Neural crest cell (in vitro differentiated cells): ENCODE results near the gene HOGA1. TPM values are rescaled to one million over a fixed set of nuclear protein-coding genes. Genes with fewer than 3 reads are reported as not detected.
"Not testable (repeated sequence)": the region's sequence is repeated elsewhere in the genome, so short reads cannot be mapped to it uniquely, and the experiment has no call there.

ENCODE experiments used
- DNase-seq: peaks from one replicate; pipeline ENCODE4 v3.0.0; 2021; ENCODE audit warnings: low read depth, mixed read lengths, low spot score
- H3K27ac Mint-ChIP-seq: one replicate; pipeline ENCODE4 v1.8.0; 2021; ENCODE audit warnings: mild to moderate bottlenecking, mixed read lengths; ENCODE audit not compliant: unreplicated experiment
- H3K27me3 Mint-ChIP-seq: 2 replicates; pipeline ENCODE4 v1.8.0; 2021; ENCODE audit warnings: low read depth, mild to moderate bottlenecking, mixed read lengths
- H3K36me3 Mint-ChIP-seq: 2 replicates; pipeline ENCODE4 v1.8.0; 2021; ENCODE audit warnings: low read depth, mild to moderate bottlenecking, mixed read lengths
- H3K4me1 Mint-ChIP-seq: 2 replicates; pipeline ENCODE4 v1.8.0; 2021; ENCODE audit warnings: mixed read lengths
- H3K4me3 Mint-ChIP-seq: one replicate; pipeline ENCODE4 v1.8.0; 2021; ENCODE audit warnings: mild to moderate bottlenecking, mixed read lengths
- H3K9me3 Mint-ChIP-seq: 2 replicates; pipeline ENCODE4 v1.8.0; 2021; ENCODE audit warnings: mixed read lengths
- total RNA-seq: library from RNA; stranded (reverse); gene quantifications from 2 replicates; pipeline ENCODE4 v1.2.1, GENCODE V29; 2021
- TF ChIP-seq, protein P1 (sequence below): fragments of 200-600 bp; sonication (generic); conservative IDR thresholded peaks from 2 replicates; pipeline ENCODE4 v1.5.0; 2021; ENCODE audit warnings: antibody characterized with exemption, mild to moderate bottlenecking

The HOGA1 gene
- total RNA-seq, 1 donor from 2014 or later: 0.23 TPM

DNA sequence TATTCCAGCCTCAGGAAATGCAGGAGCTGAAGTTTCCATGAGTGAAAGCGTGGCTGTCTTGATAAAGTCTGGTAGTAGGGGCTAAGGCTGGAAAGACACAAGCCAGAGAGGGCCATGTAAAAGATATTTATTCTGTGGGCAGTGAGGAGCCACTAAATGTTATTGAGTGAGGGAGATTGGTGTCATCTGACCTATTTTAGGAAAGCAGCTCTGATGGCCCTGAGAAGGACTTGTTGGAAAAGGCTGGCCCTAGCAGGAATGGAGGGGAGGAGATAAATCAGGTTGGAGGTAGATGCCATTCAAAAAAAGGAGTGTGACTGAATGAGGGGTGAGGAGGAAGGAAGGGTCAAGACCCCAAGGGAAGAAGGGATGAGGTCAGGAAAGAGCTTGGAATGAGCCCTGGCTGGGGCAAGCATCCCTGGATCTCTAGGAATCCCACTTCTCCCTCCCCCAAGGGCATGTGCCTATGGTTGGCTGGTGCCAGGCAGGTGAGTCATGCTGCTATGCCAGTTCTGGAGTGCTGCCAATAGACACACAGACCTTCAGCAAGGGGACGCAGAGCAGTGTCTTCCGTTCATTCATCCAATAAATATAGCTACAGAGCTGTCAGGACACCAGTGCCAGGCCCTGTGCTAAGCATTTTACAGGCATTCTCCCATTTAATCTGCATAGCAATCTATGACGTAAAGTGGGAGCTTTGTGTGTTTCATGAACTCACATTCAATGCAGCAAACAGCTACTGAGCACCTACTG, 9.6 kb upstream of the HOGA1 start:
- no peak overlapping the region for H3K27ac Mint-ChIP-seq
- no peaks in the 10 kb centered on the region for H3K4me1 Mint-ChIP-seq
- no peaks in the 10 kb centered on the region for H3K27me3 Mint-ChIP-seq
- no peaks in the 10 kb centered on the region for H3K9me3 Mint-ChIP-seq
- DNase-seq: no peak
- no peak overlapping the region for H3K4me3 Mint-ChIP-seq
- H3K36me3 Mint-ChIP-seq: no peaks in the 10 kb centered on the region
- TF ChIP-seq, protein P1, sequence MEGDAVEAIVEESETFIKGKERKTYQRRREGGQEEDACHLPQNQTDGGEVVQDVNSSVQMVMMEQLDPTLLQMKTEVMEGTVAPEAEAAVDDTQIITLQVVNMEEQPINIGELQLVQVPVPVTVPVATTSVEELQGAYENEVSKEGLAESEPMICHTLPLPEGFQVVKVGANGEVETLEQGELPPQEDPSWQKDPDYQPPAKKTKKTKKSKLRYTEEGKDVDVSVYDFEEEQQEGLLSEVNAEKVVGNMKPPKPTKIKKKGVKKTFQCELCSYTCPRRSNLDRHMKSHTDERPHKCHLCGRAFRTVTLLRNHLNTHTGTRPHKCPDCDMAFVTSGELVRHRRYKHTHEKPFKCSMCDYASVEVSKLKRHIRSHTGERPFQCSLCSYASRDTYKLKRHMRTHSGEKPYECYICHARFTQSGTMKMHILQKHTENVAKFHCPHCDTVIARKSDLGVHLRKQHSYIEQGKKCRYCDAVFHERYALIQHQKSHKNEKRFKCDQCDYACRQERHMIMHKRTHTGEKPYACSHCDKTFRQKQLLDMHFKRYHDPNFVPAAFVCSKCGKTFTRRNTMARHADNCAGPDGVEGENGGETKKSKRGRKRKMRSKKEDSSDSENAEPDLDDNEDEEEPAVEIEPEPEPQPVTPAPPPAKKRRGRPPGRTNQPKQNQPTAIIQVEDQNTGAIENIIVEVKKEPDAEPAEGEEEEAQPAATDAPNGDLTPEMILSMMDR: no peak

DNA sequence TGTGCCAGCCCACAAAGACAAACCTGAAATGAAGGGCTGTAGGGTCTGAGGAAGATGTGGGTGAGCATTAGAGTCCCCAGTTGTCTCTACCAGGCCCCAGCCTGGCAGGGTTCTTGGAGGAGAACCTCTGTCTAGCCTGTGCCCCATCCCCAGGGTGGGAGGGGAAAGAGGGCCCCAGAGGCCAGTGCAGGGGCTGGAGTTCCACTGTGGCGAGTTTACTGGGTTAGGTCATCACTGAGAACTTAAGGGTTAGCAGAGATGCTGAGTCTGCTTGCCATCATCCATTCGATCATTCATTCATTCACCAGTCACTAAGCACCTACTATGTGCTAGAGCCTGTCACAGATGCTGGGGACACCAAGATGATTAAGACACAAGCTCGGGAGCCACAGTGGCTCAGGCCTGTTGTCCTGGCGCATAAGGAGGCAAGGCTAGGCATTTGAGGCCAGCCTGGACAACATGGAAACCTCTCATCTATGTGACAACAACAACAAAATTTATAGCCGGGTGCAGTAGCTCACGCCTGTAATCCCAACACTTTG, 9.0 kb upstream of the HOGA1 start:
- H3K27me3 Mint-ChIP-seq: no peaks in the 10 kb centered on the region
- no peaks in the 10 kb centered on the region for H3K4me1 Mint-ChIP-seq
- DNase-seq: no peak
- TF ChIP-seq, protein P1: no peak
- no peak overlapping the region for H3K4me3 Mint-ChIP-seq
- no peaks in the 10 kb centered on the region for H3K9me3 Mint-ChIP-seq
- H3K27ac Mint-ChIP-seq: no peak overlapping the region
- H3K36me3 Mint-ChIP-seq: no peaks in the 10 kb centered on the region

DNA sequence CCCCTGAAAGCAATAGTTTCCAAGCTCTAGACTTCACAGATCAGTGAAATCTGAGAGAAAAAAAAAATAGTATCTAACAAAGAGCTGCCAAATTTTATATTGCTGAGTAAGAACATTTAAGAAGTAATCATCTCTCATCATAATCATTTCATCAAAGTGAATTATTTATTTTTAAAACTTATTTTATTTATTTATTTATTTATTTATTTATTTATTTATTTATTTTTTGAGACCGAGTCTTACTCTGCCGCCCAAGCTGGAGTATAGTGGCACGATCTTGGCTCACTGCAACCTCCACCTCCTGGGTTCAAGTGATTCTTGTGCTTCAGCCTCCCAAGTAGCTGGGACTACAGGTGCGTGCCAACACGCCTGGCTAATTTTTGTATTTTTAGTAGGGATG, 7.7 kb upstream of the HOGA1 start:
- DNase-seq, H3K27ac Mint-ChIP-seq, H3K27me3 Mint-ChIP-seq, H3K9me3 Mint-ChIP-seq, H3K4me1 Mint-ChIP-seq, H3K36me3 Mint-ChIP-seq, H3K4me3 Mint-ChIP-seq: not testable (repeated sequence)

DNA sequence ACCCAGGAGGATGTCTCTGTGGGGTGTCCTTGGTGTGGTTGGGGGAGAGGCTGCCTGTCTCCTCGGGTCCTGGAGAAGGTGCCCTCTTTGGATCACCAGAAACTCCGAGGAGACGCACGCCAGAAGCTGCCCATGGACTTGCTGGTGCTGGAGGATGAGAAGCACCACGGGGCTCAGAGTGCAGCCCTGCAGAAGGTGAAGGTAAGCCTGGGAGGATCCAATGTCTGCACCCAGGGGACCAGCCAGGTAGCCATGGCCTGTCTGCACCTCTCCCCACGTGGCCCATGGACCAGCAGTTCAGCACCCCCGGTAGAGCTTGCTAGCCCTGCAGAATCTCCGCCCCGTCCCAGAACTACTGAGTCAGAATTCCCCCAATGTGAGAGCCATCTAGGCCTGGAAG, 6.5 kb upstream of the HOGA1 start:
- H3K4me3 Mint-ChIP-seq: no peak overlapping the region
- H3K36me3 Mint-ChIP-seq: no peaks in the 10 kb centered on the region
- DNase-seq: no peak
- no peaks in the 10 kb centered on the region for H3K9me3 Mint-ChIP-seq
- H3K4me1 Mint-ChIP-seq: no peaks in the 10 kb centered on the region
- no peak overlapping the region for H3K27ac Mint-ChIP-seq
- H3K27me3 Mint-ChIP-seq: no peaks in the 10 kb centered on the region
- TF ChIP-seq, protein P1: no peak

DNA sequence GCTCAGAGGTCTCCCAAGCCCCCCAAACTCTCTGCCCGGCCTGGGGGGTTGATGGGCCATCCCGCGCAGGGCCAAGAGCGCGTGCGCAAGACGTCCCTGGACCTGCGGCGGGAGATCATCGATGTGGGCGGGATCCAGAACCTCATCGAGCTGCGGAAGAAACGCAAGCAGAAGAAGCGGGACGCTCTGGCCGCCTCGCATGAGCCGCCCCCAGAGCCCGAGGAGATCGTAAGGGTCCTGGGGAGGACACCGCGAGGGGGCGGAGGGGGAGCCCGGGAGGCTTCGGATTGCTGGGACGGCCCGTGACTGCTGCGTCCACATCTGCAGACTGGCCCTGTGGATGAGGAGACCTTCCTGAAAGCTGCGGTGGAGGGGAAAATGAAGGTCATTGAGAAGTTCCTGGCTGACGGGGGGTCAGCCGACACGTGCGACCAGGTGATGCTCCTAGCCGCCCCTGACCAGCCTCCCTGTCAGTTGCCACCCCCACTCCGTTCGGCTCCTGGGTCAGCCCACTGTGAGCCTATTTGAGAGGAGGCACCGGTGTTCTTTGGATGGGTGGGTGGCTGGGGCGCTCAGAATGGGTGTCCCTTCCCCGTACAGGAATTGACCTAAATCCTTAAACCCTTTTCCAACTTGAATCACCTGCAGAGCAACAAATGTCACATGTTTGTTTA, 5.9 kb upstream of the HOGA1 start:
- TF ChIP-seq, protein P1: no peak
- Mint-ChIP-seq H3K4me3 (no peak overlapping the region), H3K9me3 (no peaks in the 10 kb centered on the region), H3K4me1 (no peaks in the 10 kb centered on the region), H3K36me3 (no peaks in the 10 kb centered on the region), H3K27me3 (no peaks in the 10 kb centered on the region), H3K27ac (no peak overlapping the region)
- DNase-seq: no peak
